IMR-90 (cell line): ENCODE data around the gene KDM5B. TPM values are rescaled to one million over a fixed set of nuclear protein-coding genes. Genes with fewer than 3 reads are reported as not detected.

Experiments
- ATAC-seq: fragments of 200-7000 bp; cut with Tn5 transposase; 2 replicates; pipeline ENCODE4 v1.9.1; 2020; ENCODE audit warnings: low read depth, mild to moderate bottlenecking, moderate library complexity
- BruUV-seq: library from RNA; stranded (reverse); fragments of 400-500 nt; replicated peaks from 2 replicates; lab custom pipeline; 2021; lab: Mats Ljungman, UMichigan
- CTCF ChIA-PET: fragments of 300-600 bp; formaldehyde crosslinking; extraction: SDS; loops from one replicate; lab custom pipeline; 2021; ENCODE audit warnings: antibody characterized with exemption; lab: Yijun Ruan, JAX
- POLR2A ChIA-PET: fragments of 300-600 bp; sonication (Branson Sonifier 250); formaldehyde crosslinking; loops from one replicate; lab custom pipeline; 2022; ENCODE audit warnings: antibody characterized with exemption; ENCODE audit not compliant: unreplicated experiment; lab: Charles Lee
- DNase-seq: peaks from one replicate; pipeline ENCODE4 v3.0.0; 2013
- H2AFZ ChIP-seq: replicated peaks from 2 replicates; pipeline ENCODE3; 2013; ENCODE audit warnings: low read length, mild to moderate bottlenecking; ENCODE audit not compliant: poor library complexity
- H2AK5ac ChIP-seq: 2 replicates; pipeline ENCODE4 v1.6.1; 2013; ENCODE audit warnings: low read depth, low read length, inconsistent platforms
- H2AK9ac ChIP-seq: replicated peaks from 2 replicates; pipeline ENCODE3; 2013; ENCODE audit warnings: mild to moderate bottlenecking, low read depth, low read length, moderate library complexity; ENCODE audit not compliant: poor library complexity
- H2BK120ac ChIP-seq: 2 replicates; pipeline ENCODE4 v1.6.1; 2013; ENCODE audit warnings: low read depth, low read length, inconsistent platforms
- H2BK15ac ChIP-seq: 3 replicates; pipeline ENCODE4 v1.6.1; 2013; ENCODE audit warnings: low read depth, low read length, inconsistent platforms
- H2BK20ac ChIP-seq: 2 replicates; pipeline ENCODE4 v1.6.1; 2013; ENCODE audit warnings: low read depth, mild to moderate bottlenecking, inconsistent platforms, low read length, moderate library complexity
- H2BK5ac ChIP-seq: 2 replicates; pipeline ENCODE4 v1.6.1; 2013; ENCODE audit warnings: mild to moderate bottlenecking, low read depth, low read length, inconsistent platforms; ENCODE audit not compliant: poor library complexity, severe bottlenecking
- H3K14ac ChIP-seq: replicated peaks from 2 replicates; pipeline ENCODE4 v1.6.1; 2013; ENCODE audit warnings: low read depth, low read length, inconsistent platforms
- H3K18ac ChIP-seq: 2 replicates; pipeline ENCODE4 v1.6.1; 2013; ENCODE audit warnings: low read depth, low read length, control low read depth
- H3K23ac ChIP-seq: 2 replicates; pipeline ENCODE4 v1.6.1; 2013; ENCODE audit warnings: low read depth, low read length, inconsistent platforms
- H3K27ac ChIP-seq: 2 replicates; pipeline ENCODE4 v1.5.1; 2013; ENCODE audit warnings: mild to moderate bottlenecking, control low read depth, low read length; ENCODE audit not compliant: insufficient read depth
- H3K27me3 ChIP-seq: 2 replicates; pipeline ENCODE4 v1.6.1; 2013; ENCODE audit warnings: low read length; ENCODE audit not compliant: control insufficient read depth, insufficient read depth
- H3K36me3 ChIP-seq: 2 replicates; pipeline ENCODE4 v1.6.1; 2013; ENCODE audit warnings: low read length, mixed read lengths; ENCODE audit not compliant: control insufficient read depth, insufficient read depth
- H3K4ac ChIP-seq: 2 replicates; pipeline ENCODE4 v1.6.1; 2013; ENCODE audit warnings: low read depth, low read length, inconsistent platforms
- H3K4me1 ChIP-seq: 2 replicates; pipeline ENCODE4 v1.6.1; 2013; ENCODE audit warnings: low read length, mixed read lengths; ENCODE audit not compliant: control insufficient read depth, insufficient read depth
- H3K4me2 ChIP-seq: 2 replicates; pipeline ENCODE4 v1.6.1; 2013; ENCODE audit warnings: low read depth, mild to moderate bottlenecking, control low read depth, low read length, moderate library complexity
- H3K4me3 ChIP-seq: 2 replicates; pipeline ENCODE4 v1.5.1; 2013; ENCODE audit warnings: low read depth, mild to moderate bottlenecking, control low read depth, low read length, moderate library complexity; ENCODE audit not compliant: insufficient read depth
- H3K56ac ChIP-seq: 2 replicates; pipeline ENCODE4 v1.6.1; 2013; ENCODE audit warnings: low read length, inconsistent platforms; ENCODE audit not compliant: insufficient read depth; ENCODE audit errors: extremely low read depth
- H3K79me1 ChIP-seq, 2 experiments: 2 replicates each; pipeline ENCODE4 v1.6.1; 2013; ENCODE audit warnings: low read length in 2 of 2, inconsistent platforms in 1 of 2, low read depth in 1 of 2
- H3K9ac ChIP-seq: 2 replicates; pipeline ENCODE4 v1.6.1; 2013; ENCODE audit warnings: low read depth, low read length, control low read depth
- H3K9me1 ChIP-seq: 2 replicates; pipeline ENCODE4 v1.6.1; 2013; ENCODE audit warnings: low read length, inconsistent platforms; ENCODE audit not compliant: insufficient read depth
- H3K9me3 ChIP-seq: 2 replicates; pipeline ENCODE4 v1.6.1; 2013; ENCODE audit warnings: low read length; ENCODE audit not compliant: control insufficient read depth, insufficient read depth
- H4K20me1 ChIP-seq: 2 replicates; pipeline ENCODE4 v1.6.1; 2013; ENCODE audit warnings: low read length, inconsistent platforms; ENCODE audit not compliant: insufficient read depth
- H4K5ac ChIP-seq: 2 replicates; pipeline ENCODE4 v1.6.1; 2013; ENCODE audit warnings: mild to moderate bottlenecking, low read depth, low read length, control low read depth
- H4K8ac ChIP-seq, 2 experiments: 2 replicates each; pipeline ENCODE4 v1.6.1; 2013; ENCODE audit warnings: low read depth in 2 of 2, low read length in 2 of 2, control low read depth in 1 of 2, inconsistent platforms in 1 of 2
- H4K91ac ChIP-seq: 2 replicates; pipeline ENCODE4 v1.6.1; 2013; ENCODE audit warnings: low read depth, low read length, inconsistent platforms; ENCODE audit not compliant: insufficient read depth
- CEBPB ChIP-seq: IDR thresholded peaks from 2 replicates; pipeline ENCODE4 v1.6.1; 2012; ENCODE audit warnings: low read depth, low read length, improper control_type of control experiment
- CTCF ChIP-seq: conservative IDR thresholded peaks from 2 replicates; pipeline ENCODE4 v1.5.1; 2012; ENCODE audit warnings: mild to moderate bottlenecking, low read depth, low read length, improper control_type of control experiment
- MAFK ChIP-seq: IDR thresholded peaks from 2 replicates; pipeline ENCODE4 v1.6.1; 2012; ENCODE audit warnings: low read depth, low read length, improper control_type of control experiment
- RCOR1 ChIP-seq: IDR thresholded peaks from 2 replicates; pipeline ENCODE4 v1.6.1; 2012; ENCODE audit warnings: mild to moderate bottlenecking, low read length, improper control_type of control experiment; ENCODE audit not compliant: insufficient replicate concordance
- SMC3 ChIP-seq: fragments of 150-350 bp; IDR thresholded peaks from 2 replicates; pipeline ENCODE4 v1.6.1; 2016; ENCODE audit warnings: low read depth, mild to moderate bottlenecking, antibody characterized with exemption, low read length, moderate library complexity
- WGBS, 2 experiments: methylation state at CpG; one replicate each; pipeline versions ENCODE4 v1.1.5 to v1.1.7; 2013; ENCODE audit warnings: missing lambda C conversion rate in 2 of 2; ENCODE audit not compliant: insufficient read length in 1 of 2; ENCODE audit errors: extremely low coverage in 2 of 2; 5-methylcytosine and 5-hydroxymethylcytosine counted together
- dilution Hi-C: fragments of 300-500 bp; cut with HindIII; formaldehyde crosslinking; loops from one replicate; pipeline ENCODE4 v1.14.3; 2018; ENCODE audit warnings: low sequenced_read_pairs; ENCODE audit not compliant: unreplicated experiment
- in situ Hi-C: fragments of 300-500 bp; cut with MboI; formaldehyde crosslinking; loops from 3 replicates; pipeline ENCODE4 v1.14.3; 2019; ENCODE audit warnings: low sequenced_read_pairs, inconsistent platforms, mixed read lengths
- intact Hi-C: fragments of 100-400 bp; cut with micrococcal nuclease; formaldehyde crosslinking; loops from 2 replicates; pipeline ENCODE4 v1.10.0; 2022
- polyA plus RNA-seq, 3 experiments: library from polyadenylated mRNA; depleted of rRNA; stranded (reverse); fragments of >200 nt; gene quantifications; 2 replicates each; pipeline ENCODE4 v1.2.3, GENCODE V29; 2012; ENCODE audit warnings: low replicate concordance in 1 of 3
- total RNA-seq: library from RNA; depleted of rRNA; stranded (reverse); fragments of >200 nt; gene quantifications from 2 replicates; pipeline ENCODE4 v1.2.3, GENCODE V29; 2012

Gene KDM5B
- total and polyA plus RNA-seq, 2 of the 4 experiments (the other 2 are of a cell fraction): 28.8 to 82.1 TPM

DNA sequence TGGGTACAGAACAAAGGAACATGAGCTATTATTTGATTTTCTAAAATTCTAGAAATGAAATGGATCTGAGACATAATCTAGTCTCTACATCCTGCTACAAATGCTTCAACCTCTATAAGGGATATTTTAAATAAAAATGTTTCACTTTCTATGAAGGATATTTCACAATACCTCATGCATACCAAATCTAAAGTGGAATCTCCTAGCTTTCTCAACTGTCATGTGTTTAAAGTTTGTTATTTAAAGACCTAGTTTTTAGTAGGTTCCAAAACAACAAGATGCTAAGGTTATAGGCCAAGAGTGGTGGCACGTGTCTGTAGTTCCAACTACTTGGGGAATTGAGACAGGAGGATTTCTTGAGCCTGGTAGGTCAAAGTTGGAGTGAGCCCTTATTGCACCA, 47.6 kb downstream of the KDM5B start:
- in situ Hi-C loops: no loop called here
- CTCF ChIA-PET: no interaction called here

More for the DNA sequence above, 47.6 kb downstream of the KDM5B start:
- Histone ChIP-seq H4K8ac (no peak overlapping the region), H3K4me1 (peaks cover 3% of the 10 kb centered on the region), H2BK5ac (peak overlapping the region; percentile 73), H3K56ac (no peak overlapping the region), H3K18ac (peak overlapping the region; percentile 67; the same call in 1 of the 2 replicates), H3K9ac (no peak overlapping the region), H3K4me2 (no peak overlapping the region), H4K91ac (no peak overlapping the region), H2BK20ac (no peak overlapping the region), H2AK5ac (no peak overlapping the region), H3K36me3 (peaks cover 54% of the 10 kb centered on the region), H4K20me1 (peaks cover 7% of the 10 kb centered on the region), H2AFZ (no peak overlapping the region), H3K9me3 (no peaks in the 10 kb centered on the region), H3K27ac (peak overlapping the region; percentile 33; the same call in 1 of the 2 replicates), H2BK120ac (no peak overlapping the region), H3K27me3 (no peaks in the 10 kb centered on the region), H3K4me3 (no peak overlapping the region), H2BK15ac (no peak overlapping the region), H4K5ac (no peak overlapping the region; the same call in 1 of the 2 replicates), H2AK9ac (no peak overlapping the region), H3K9me1 (peaks cover 4% of the 10 kb centered on the region; the same call in 1 of the 2 replicates), H3K14ac (no peak overlapping the region), H3K4ac (no peak overlapping the region), H3K79me1 (peaks cover 4 to 24% of the 10 kb centered on the region in 2 experiments; a peak in 3 of 4 replicates), H3K23ac (no peak overlapping the region)
- peak; percentile 17 for DNase-seq
- intact Hi-C loops (no loop called here), dilution Hi-C loops (no loop called here)
- no TSS peak for BruUV-seq
- POLR2A ChIA-PET: no interaction called here
- no CpG with 5 or more reads among the region's 1 CpG for WGBS, 2 experiments
- peak; percentile 83 for TF ChIP-seq CEBPB
- TF ChIP-seq SMC3: no peak
- TF ChIP-seq MAFK: no peak
- no peak for TF ChIP-seq RCOR1
- TF ChIP-seq CTCF: no peak
- ATAC-seq: peak; percentile 51; the same call in 1 of the 2 replicates
